ENCODE measurements around the gene EXOC4.

DNA sequence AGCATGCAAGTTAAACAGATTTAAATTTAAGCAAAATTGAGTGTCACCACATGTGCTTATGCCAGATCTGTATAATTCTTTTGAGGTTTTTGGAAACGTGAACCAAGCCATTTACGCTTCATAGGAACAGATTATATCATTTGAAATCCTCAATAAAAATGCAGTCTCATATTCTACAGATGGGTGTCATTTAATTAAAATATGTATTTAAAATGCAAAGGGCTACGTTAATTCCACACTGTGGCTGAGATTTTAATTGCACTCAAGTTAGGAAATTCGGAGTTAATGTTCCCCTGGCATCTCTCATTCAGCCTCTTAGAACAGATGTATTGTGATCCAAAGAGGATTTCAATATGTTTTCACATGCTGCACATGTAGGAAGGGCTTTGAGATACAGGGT is 709.8 kb downstream of the EXOC4 start:
- TF ChIP-seq GATA2 (IDR thresholded peaks at IDR 0.05; ENCODE audit: low read depth, low read length) = no peak
- TF ChIP-seq GATA3 (IDR thresholded peaks at IDR 0.05; ENCODE audit: low read depth, low read length) = no peak

Measured in SH-SY5Y (cell line).